HG03097 (cell line): ENCODE results near the gene KIAA1210.
A peak's percentile ranks its signal among the peaks of the same experiment; 100 is the strongest.

ENCODE experiments used
- ATAC-seq: cut with Tn5 transposase; IDR thresholded peaks from one replicate; pipeline ENCODE4 v1.9.1; 2021; ENCODE audit not compliant: unreplicated experiment, low FRiP score

KIAA1210 gene

DNA sequence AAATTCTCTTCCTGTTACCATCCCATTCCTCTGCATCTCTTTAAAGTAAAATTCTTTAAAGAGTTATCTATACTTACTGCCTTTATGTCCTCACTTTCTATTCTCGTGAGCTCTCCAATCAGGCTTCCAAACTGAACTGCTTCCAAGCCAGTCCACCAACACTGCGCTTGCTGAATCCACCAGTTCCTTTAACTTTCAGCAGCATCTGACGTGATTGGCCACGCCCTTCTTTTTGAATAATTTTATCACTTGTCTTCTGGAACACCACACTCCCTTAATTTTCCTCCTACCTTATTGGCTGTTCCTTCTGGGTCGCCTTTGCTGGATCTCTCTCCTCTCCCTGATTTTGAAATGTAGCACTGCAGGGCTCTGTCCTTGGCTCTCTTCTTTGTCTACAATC is at the start of gene KIAA1210:
KIAA1210 (minus strand) TSS at position 163 of the 400 bp plus-strand sequence. CDS start 4,170 bp downstream, outside the sequence.
- no peak for ATAC-seq

DNA sequence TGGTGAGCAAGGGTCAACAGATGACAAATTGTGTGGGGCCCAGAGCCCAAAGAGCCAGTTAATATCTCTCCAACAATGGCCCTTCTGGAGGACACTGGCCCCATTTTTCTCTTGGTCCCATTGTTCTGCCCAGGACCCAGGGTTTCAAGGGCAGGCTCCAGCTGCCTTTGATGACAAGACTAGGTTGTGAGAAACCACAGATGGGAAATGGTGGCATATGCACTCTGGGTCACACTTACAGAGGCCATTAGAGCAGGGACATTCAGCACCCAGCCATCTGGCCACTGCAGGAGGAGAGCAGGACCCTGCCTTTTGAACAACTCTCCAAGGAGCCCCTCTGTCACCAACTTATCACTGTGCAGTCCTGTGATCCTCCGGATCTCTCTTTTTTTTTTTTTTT is 49.7 kb upstream of the KIAA1210 start:
- ATAC-seq: no peak

DNA sequence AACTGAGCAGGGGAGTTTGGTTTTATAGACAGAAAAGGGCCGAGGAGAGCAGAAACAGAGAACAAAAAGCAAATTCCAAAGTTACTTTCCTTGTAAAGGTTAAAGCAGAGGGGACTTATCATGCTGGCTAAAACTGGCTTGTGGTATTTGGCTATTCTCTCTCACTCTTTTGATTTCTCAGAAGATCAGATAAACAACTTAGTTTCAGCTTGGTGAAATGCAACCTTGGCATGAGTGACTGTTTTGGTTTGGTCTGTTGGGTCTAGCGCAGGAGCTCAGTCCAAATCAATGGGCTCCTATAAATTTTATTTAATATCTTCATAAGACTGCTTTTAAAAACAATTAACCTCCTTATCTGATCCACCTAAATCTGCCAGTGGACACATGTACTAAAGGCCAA is 47.3 kb upstream of the KIAA1210 start:
- ATAC-seq: no peak

DNA sequence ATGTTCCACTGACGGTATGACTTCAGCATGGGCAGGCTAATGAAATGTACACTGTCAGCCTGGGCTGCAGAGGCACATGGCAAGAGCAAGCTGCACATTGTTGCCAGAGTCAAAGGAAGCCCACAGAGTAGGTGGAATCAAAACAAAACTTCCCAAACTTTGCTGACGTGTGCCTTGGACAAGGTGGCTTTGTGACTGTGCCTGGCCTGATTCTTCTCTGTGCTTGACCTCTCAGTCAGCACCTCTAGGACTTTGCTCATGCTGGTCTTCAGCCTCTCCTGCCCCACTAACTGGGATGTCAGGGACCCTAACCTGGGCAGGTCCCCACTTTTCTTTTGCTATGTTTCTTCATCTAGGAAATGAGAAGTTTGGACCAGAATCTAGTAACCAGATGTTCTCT is 40.5 kb upstream of the KIAA1210 start:
- no peak for ATAC-seq

DNA sequence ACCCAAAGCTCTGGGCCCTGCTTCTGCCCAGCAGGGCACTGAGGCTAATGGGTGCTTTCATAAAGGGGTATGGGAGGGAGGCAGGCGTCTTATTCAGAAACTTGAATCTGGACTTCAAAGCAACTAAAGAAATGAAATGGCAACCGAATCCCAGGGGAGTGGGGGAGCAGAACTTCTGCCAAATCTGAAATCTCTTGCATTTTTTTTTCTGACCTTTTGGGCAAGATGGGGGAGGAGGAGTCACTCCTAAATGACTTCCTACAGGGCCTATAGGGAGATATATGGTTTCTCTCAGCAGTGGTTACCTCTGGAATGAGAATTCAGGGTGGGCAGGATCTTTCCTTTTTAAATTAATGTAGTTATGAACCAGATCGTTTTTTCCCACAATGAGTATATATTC is 30.6 kb upstream of the KIAA1210 start:
- no peak for ATAC-seq

DNA sequence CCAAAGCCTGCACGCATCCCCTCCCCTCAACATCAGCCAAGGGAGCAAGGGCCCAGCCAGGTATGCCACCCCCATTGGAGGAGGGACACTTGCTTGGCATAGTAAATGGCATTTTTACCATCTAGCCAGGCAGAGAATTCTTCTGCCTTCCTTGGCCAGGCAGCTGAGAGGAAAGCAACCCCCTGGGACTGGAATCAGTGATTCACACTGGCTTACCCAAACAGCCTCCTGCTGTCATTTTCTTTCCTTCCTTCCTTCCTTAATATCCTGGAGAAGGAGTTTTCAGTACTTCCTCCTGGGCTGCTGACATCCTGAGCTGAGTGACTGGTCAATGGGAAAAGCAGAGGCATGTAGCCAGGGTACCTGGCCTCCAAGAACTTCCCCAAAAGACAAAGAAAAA is 28.6 kb upstream of the KIAA1210 start:
- ATAC-seq: no peak

DNA sequence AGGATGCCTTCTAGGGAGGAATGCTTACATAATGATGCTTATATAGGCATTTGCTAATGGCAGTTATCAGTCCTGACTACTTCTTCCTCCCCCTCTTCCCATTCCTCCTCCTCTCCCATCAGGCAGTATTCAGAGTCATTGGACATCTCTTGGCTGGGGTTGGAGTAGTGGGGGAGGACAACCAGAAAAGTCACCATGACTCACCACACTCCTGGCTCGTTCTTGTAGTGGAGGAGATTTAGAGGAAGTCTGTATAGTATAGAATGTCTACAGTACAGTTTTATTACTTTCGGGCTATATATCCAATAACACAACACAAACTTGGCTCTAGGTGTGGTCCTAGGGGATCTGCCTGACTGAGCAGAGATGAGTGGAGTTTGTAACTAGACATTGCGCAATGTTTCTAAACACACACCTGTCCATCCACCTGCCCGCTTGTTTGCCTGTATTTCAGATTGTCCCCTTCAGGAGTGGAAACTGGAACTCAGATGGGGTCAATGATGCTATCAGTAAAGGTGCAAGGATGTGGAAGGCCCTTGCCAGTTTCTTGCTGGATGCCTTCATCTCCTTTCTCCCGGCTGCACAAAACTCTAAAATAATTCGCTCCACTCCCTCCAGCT is 27.9 kb upstream of the KIAA1210 start:
- ATAC-seq: no peak

DNA sequence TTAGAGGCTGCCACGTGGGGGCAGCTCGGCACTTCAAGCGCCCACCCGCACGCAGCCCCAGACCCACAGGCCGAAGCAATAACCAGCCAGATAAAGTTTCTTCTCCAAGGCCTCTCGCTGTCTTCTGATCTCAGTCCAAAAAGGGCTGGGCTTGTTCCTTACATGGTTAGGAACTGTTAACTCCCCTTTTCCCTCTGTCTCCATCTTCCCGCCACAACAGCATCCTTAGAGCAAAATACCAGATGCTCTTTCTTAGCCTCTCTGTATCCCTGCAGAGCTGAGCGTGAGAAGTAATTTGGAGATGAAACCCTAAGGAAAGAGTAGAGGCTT is 23.4 kb upstream of the KIAA1210 start:
- ATAC-seq: no peak

DNA sequence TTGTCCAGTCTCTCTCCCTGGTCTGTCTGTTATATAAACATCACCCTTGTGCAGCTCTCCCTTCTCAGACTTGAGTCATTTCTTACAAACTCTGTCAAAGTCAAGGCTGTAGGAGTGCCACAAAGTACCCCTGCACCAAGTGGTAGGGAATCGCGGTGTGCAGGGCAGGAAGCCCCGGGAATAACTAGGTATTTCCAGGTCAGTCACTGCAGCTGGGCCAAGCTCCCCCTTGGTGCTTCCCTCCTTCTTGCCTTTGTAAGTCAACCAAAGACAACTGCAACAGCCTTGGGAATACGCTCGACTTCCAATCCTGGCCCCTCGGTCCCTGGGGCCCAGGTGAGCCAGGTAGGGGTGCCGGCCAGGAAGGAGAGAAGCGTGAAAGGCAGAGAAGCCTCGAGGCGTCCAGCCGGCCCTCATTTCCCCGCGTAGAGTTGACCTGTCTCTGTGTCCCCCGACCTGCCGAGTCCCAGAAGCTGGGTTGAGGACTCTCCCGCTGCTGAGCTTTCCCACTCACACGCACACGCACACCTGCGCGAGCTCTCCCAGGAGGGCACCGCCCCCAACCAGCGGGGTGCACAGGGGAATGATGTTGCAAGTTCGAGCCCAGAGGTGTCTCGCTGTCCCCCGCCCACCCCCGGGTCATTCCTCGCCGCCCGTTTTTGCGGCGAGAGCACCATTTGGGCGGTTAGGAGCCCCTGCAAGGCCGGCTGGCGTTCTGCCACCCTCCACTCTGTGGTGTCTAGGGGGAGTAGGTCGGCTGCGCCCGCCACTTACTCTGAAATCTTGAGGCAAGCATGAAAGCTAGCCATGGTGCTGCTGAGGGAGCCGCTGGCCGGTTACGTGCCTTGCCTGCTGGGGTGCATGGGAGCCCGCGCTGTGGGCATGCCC is 22.8 kb upstream of the KIAA1210 start:
- ATAC-seq: no peak

DNA sequence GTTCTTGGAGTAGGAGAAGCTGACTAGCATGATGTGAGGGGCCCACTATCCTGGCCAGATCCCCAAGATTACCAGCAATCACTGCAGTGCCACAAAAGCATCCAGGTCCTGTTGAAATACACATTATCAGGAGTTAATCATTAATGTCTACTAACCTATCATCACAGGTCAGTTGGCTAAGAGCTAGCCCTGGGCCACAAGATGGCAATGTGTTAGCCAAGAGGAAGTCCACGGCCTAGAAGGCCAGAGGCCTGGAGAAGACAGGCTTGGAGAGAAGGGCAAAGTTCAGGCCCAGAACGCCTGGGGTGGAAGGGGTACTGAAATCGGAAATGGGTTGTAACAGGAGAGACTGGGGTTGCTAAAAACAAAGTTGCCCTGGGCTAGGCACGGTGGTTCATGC is 19.9 kb upstream of the KIAA1210 start:
- ATAC-seq: no peak

DNA sequence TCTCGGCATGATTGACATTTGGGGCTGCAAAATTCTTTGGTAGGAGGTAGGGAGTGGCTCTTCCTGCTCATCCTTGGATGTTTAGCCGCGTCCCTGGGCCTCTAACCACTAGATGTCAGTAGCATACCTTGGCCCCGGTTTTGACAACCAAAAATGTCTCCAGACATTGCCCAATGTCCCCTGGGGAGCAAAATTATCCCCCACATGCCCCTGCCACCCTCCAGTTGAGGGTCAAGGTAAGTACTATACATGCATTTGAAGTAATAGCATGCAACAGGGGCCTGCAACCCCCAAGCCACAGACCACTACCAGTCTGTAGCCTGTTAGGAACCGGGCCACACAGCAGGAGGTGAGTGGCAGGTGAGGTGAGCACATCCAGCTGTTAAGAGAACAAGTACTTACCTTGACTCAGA is 17.6 kb upstream of the KIAA1210 start:
- ATAC-seq: no peak

DNA sequence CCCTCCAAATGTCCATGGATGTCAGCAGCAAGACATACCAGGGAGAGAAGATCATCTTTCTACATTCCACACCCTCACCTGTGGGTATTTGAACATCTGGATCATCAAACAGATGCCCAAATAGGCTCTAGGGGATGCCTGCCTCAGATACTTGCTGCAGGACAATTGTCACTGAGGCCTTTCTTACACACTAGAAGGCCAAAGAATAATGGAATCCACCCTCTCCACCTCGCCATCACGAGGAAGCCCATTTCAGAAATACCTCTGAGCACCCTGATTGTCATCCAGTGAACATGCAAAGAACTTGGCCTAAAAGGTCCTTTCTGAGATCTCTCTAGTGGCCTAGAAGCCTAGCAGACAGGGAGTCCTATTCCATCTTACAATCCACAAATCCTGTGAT is 6.9 kb upstream of the KIAA1210 start:
- ATAC-seq: no peak

DNA sequence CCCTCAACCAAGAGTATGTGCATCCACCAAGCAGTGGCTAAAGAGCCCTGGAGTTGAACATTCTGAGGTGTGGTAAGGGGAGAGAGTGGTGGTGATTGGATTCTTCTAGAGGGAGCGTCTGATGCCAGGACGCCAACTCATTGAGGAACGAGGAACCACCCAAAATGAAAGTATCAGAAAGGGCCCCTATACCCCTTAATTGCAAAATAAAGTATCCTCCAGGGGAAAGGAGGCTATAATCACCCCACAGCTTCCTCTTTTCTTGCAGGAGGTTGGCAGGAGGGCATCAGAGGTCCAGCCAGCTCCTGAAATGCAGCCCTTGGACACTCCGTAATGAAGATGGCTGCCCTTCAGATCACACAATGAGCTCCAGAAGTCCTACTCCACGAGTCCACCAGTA is 5.3 kb upstream of the KIAA1210 start:
- no peak for ATAC-seq

DNA sequence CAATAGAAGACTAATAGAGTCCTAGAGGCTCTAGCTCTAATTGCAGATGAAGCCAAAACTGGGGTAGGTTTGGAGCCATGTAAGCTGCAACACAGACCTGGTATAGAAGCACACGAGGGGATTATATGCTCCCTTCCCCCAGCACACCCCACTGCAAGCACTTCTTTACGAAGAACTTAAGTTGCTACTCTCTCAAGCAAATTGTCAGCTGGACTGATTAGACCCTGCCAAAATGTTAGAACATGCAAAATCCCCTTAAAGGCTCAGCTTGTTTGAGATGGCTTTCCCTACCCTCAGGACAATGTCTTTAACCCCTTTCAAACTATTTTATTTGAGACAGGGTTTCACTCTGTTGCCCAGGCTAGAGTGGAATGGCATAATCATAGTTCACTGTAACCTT is 4.7 kb upstream of the KIAA1210 start:
- ATAC-seq: no peak

DNA sequence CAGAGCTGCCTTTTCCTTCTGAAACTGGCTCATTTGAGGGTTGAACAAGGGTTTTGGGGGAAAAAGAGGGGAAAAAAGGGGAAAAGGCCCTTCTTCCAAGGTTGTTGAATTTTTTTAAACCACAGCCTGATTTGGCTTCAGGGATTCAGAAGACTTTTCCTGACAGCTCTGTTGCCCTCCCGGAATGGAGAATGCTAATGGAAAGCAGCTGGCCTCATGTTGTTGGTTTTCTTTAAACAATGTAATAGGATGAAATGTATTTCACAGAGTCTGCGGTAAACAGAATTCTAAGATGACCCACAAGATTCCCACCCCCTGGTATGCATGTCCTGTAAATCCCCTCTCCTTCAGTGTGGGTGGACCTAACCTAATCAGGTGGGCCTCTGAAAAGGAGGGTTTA is 3.3 kb upstream of the KIAA1210 start:
- ATAC-seq: no peak

DNA sequence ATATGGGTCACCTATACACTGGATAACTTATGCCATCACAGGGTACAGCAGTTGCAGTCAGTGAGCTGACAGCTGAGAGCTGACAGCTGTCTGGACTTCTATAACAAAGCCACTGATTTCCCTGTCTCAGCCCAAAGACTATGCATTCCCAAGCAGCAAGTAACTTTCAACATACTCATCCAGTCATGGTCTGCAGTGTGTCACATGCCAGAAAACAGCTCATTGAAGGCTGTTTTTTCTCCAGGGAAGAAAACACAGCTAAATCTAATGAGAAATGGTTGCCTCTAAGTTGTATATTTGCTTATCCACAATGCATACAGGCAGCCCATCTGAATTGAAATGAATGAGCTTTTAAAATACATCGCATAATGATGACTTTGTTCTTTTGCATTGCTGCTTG is 6.3 kb downstream of the KIAA1210 start:
- ATAC-seq: no peak

DNA sequence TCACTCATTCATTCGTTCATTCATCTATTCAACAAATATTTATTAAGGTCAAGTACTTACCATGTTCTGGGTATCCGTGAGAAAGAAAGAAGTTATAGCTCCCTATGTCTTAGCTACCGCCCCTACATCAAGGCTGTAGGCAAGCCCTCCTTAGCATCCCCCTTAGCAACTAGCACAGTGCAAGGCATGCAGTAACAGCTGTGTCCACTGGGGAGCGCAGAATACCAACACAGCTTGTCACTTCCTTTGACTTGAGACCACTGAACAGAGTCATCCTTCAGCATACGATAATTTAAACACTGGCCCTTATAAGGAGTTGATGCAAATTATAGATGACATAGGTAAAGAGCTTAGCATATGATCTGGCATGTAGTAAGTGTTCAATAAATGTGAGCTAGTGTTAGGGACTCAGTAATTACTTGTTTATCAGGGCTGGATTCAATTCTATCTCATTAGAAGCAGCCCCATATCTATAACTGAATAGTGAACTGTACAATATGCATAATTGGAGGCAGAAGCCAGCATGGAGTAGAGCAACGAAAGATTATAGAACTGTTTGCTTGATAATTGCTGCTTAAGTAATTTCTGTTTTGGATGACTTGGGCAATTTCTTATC is 8.7 kb downstream of the KIAA1210 start:
- ATAC-seq: peak; percentile 73

DNA sequence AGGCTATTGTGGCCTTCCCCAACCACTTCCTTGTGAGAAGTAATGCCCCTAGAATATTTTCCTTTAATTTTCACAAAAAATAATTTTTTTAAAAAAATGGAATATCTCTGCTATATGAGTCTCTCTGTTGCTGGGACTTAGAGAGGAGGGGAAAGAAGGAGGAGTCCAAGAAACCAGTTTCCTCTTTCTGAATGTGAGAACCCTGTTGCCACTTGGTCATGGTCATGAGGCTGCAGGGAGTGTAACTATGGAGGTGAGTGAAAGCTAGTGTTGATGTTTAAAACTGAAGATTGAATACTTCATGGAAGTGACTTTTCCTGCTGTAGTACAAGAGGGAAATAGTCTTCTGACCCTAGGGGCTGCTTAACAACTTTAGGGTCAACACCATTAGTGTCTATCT is 20.4 kb downstream of the KIAA1210 start:
- ATAC-seq: no peak

DNA sequence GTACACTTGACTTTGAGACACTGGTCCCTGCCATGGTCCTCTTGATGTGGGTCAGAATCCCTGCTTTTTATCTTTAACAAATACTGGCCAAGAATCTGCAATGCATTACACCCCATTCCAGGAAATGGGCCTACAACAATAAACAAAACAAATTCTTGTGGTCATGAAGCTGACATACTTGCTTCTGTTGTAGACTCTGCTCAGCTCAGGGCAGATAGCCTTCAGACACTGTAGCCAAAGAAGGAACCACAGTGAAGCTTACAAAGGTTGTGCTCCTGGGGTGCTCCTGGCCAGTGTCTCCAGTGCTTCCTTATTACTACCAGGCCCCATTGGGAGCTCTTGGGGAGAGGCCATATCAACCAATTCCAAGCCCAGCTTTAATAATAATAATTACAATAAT is 21.8 kb downstream of the KIAA1210 start:
- no peak for ATAC-seq

DNA sequence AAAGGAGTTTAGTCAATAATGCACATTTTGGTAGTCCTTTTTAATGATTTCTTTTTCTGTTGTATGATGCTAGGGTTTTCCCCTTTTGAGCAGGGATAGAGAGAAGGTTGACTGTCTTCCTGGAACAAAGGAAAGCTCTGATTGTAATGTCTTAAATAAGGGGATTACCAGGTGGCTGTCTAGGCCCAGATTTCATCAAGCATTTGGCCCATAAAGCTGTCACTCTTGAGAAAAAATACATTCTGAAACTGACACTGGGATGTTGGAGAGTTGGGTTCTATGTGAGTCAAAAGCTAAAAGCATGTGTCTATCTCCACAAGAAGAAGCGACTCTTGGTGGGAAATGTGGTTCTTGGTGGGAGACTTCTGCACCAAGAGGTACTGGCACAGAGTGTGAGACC is 26.4 kb downstream of the KIAA1210 start:
- ATAC-seq: no peak

DNA sequence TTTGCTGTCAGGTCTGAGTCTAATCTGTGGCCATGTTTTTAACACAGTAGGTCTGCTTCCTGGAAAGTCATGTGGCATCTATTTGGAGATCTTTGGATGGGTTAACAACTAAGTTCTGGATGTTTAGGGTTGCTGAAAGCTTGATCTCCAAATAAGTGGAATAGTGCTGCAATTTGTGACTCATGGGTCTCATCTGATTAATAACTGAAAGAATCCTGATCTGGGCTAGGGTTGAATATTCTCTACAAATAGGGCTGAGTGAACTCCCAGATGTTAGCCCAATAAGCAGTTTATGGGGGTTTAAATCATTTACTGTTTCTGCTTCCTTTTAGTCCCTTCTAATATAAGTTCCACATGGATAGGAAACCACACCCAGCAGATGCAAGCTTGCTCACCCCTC is 31.7 kb downstream of the KIAA1210 start:
- no peak for ATAC-seq

DNA sequence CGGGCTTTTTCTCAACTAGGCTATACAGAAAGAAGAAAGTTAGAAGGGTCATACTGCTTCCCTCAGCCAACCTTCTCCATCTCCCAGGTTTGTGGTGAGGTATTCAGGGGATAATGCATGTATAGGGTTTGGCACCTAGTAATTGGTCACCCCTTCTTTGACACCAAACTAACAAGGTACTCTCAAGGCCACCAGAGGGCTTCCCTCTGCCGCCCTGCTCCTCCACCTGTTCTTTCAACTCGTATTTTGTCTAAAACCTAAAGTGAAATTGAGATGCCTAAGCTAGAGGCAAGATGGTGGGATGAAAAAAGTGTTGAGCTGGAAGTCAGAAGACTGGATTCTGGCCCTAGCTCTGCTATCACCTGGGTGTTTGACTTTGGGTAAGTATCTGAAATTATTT is 32.8 kb downstream of the KIAA1210 start:
- ATAC-seq: no peak
